Endothelial cell of umbilical vein (primary cell): ENCODE measurements around the gene TMCC2.

ENCODE experiments used
- EZH2 ChIP-seq: IDR thresholded peaks from 2 replicates; pipeline ENCODE4 v1.6.1; 2012; ENCODE audit warnings: borderline replicate concordance, low read depth, mild to moderate bottlenecking, moderate library complexity, low read length, inconsistent platforms; ENCODE audit not compliant: severe bottlenecking
- FOS ChIP-seq: IDR thresholded peaks from 2 replicates; pipeline ENCODE4 v1.6.1; 2011; ENCODE audit warnings: mild to moderate bottlenecking, low read length, moderate library complexity, borderline replicate concordance; ENCODE audit not compliant: insufficient read depth
- GATA2 ChIP-seq: IDR thresholded peaks from 2 replicates; pipeline ENCODE4 v1.7.0; 2011; ENCODE audit warnings: low read depth, mild to moderate bottlenecking, moderate library complexity, mixed read lengths, low read length; ENCODE audit not compliant: insufficient read length, insufficient read depth
- JUN ChIP-seq: IDR thresholded peaks from 2 replicates; pipeline ENCODE4 v1.6.1; 2011; ENCODE audit warnings: borderline replicate concordance, low read depth; ENCODE audit not compliant: insufficient read length, insufficient read depth
- MYC ChIP-seq: IDR thresholded peaks from one replicate; pipeline ENCODE4 v1.6.1; 2011; ENCODE audit warnings: mild to moderate bottlenecking, low read depth, low read length
- POLR2A ChIP-seq: IDR thresholded peaks from 2 replicates; pipeline ENCODE4 v1.6.1; 2012; ENCODE audit warnings: low read depth, mild to moderate bottlenecking, control low read depth, low read length
- POLR2AphosphoS5 ChIP-seq: IDR thresholded peaks from 2 replicates; pipeline ENCODE4 v1.6.1; 2012; ENCODE audit warnings: low read depth, mild to moderate bottlenecking, control low read depth, low read length, moderate library complexity; ENCODE audit not compliant: insufficient read depth
- TF ChIP-seq, protein P1 (sequence below), 2 donors: IDR thresholded peaks; 1 replicate in 1 of 2; 2 replicates in 1 of 2; pipeline ENCODE4 v1.5.1; 2011; ENCODE audit warnings: low read length in 2 of 2, mild to moderate bottlenecking in 2 of 2, moderate library complexity in 2 of 2, control low read depth in 1 of 2, inconsistent platforms in 1 of 2, low read depth in 1 of 2; ENCODE audit not compliant: insufficient read depth in 1 of 2; ENCODE audit errors: extremely low read depth in 1 of 2
- TF ChIP-seq, protein P2 (sequence below): IDR thresholded peaks from 2 replicates; pipeline ENCODE4 v1.6.1; 2011; ENCODE audit not compliant: insufficient read depth, insufficient read length

DNA sequence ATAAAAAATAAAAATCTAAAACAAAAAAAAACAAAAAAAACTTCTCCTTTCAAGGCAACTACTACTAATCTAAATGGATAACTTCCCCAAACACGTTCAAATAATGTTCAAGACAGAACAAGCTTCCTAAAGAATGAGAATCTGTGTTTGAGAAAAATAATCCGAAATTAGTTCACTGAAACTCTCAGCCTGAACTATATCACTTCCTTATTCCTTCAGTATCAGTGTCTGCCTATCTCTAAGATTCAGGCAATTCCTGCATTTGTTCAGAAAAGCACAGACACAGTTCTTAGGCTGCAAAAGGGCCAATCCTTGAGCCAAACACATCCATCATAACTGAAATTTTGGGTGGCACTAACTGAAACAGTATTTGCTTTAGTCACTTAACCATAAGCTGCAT lies 38.6 kb upstream of the TMCC2 start:
- TF ChIP-seq POLR2AphosphoS5 (no peak), POLR2A (no peak), MYC (no peak), GATA2 (no peak), EZH2 (no peak), JUN (no peak), FOS (no peak)
- TF ChIP-seq, protein P1, sequence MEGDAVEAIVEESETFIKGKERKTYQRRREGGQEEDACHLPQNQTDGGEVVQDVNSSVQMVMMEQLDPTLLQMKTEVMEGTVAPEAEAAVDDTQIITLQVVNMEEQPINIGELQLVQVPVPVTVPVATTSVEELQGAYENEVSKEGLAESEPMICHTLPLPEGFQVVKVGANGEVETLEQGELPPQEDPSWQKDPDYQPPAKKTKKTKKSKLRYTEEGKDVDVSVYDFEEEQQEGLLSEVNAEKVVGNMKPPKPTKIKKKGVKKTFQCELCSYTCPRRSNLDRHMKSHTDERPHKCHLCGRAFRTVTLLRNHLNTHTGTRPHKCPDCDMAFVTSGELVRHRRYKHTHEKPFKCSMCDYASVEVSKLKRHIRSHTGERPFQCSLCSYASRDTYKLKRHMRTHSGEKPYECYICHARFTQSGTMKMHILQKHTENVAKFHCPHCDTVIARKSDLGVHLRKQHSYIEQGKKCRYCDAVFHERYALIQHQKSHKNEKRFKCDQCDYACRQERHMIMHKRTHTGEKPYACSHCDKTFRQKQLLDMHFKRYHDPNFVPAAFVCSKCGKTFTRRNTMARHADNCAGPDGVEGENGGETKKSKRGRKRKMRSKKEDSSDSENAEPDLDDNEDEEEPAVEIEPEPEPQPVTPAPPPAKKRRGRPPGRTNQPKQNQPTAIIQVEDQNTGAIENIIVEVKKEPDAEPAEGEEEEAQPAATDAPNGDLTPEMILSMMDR (IDR thresholded peaks at IDR 0.05; ENCODE audit: extremely low read depth in 1 of 2, insufficient read depth in 1 of 2, low read depth in 1 of 2, low read length in 2 of 2): no peak
- TF ChIP-seq, protein P2, sequence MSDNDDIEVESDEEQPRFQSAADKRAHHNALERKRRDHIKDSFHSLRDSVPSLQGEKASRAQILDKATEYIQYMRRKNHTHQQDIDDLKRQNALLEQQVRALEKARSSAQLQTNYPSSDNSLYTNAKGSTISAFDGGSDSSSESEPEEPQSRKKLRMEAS: no peak
